ENCODE data around the gene DLG2.

DLG2 gene

DNA sequence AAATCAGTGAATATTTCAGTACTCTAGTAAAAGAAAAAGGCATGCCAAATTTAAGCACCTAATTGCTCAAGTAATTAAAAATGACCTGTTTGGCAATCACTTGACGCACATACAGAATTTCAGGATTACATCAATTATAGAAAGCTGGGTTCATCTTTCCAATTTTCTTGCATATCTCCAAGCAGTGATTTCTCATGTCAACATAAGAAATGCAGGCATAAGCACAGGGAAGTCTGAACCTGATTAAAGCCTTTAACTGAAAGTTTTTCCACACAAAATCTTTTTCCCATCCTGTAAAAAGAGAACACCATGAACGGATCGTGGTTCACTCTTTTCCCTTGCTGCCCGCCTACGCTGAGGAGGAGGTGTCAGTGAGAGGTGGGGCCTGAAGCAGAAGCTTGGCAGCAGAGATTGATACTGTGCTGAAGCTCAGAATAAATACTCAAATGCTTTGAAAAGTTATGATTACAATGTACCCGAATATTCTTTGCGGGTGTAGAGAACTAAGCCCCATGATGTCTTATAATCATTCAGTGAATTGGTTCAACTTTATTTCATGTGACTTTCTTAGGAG, 1636.9 kb downstream of the DLG2 start:
- Histone ChIP-seq H3K36me3 (ENCODE audit: control insufficient read depth, insufficient read depth, low read length) (no peaks in the 10 kb centered on the region), H3K4me1 (ENCODE audit: control insufficient read depth, insufficient read depth, low read length) (no peaks in the 10 kb centered on the region), H3K4me3 (ENCODE audit: low read length) (no peak overlapping the region), H3K9me3 (ENCODE audit: control insufficient read depth, insufficient read depth, low read length) (no peaks in the 10 kb centered on the region), H3K27ac (ENCODE audit: low read length) (no peak overlapping the region), H3K27me3 (ENCODE audit: control insufficient read depth, insufficient read depth, low read length) (no peaks in the 10 kb centered on the region)
- no peak for DNase-seq (ENCODE audit: low read depth, low spot score)
- no CpG with 5 or more reads among the region's 7 CpGs for WGBS (ENCODE audit: insufficient coverage, insufficient read length)

DNA sequence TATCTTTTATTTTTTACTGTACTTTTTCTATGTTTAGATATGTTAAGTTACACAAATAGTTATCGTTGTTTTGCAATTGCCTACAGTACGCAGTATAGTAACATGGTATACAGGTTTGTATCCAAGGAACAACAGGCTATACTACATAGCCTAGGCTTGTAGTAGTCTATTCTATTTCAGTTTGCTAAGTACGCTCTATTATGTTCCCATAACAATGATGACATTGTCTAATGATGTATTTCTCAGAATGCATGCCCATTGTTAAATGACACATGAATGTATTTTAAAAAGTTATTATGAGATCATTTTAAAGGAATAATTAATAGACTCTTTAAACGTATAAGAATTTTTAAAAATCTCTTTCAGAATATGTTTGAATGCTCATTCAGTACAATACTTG, 1644.3 kb downstream of the DLG2 start:
- no peak for DNase-seq (ENCODE audit: low read depth, low spot score)
- Histone ChIP-seq H3K27ac (ENCODE audit: low read length) (no peak overlapping the region), H3K27me3 (ENCODE audit: control insufficient read depth, insufficient read depth, low read length) (no peaks in the 10 kb centered on the region), H3K4me1 (ENCODE audit: control insufficient read depth, insufficient read depth, low read length) (no peaks in the 10 kb centered on the region), H3K36me3 (ENCODE audit: control insufficient read depth, insufficient read depth, low read length) (no peaks in the 10 kb centered on the region), H3K9me3 (ENCODE audit: control insufficient read depth, insufficient read depth, low read length) (no peaks in the 10 kb centered on the region), H3K4me3 (ENCODE audit: low read length) (no peak overlapping the region)
- WGBS (ENCODE audit: insufficient coverage, insufficient read length): no CpG with 5 or more reads among the region's 4 CpGs

- H3K9me3 ChIP-seq (ENCODE audit: control insufficient read depth, insufficient read depth, low read length): no peaks in the 10 kb centered on the region
- H3K36me3 ChIP-seq (ENCODE audit: control insufficient read depth, insufficient read depth, low read length): no peaks in the 10 kb centered on the region
- no peak overlapping the region for H3K27ac ChIP-seq (ENCODE audit: low read length)
- H3K4me1 ChIP-seq (ENCODE audit: control insufficient read depth, insufficient read depth, low read length): no peaks in the 10 kb centered on the region
- WGBS (ENCODE audit: insufficient coverage, insufficient read length): no CpG with 5 or more reads among the region's 1 CpG
- no peak overlapping the region for H3K4me3 ChIP-seq (ENCODE audit: low read length)
- DNase-seq (ENCODE audit: low read depth, low spot score): no peak
- no peaks in the 10 kb centered on the region for H3K27me3 ChIP-seq (ENCODE audit: control insufficient read depth, insufficient read depth, low read length)
These were observed 1647.6 kb downstream of the DLG2 start for GRCh38 chr11:83979593-83979992.

DNA sequence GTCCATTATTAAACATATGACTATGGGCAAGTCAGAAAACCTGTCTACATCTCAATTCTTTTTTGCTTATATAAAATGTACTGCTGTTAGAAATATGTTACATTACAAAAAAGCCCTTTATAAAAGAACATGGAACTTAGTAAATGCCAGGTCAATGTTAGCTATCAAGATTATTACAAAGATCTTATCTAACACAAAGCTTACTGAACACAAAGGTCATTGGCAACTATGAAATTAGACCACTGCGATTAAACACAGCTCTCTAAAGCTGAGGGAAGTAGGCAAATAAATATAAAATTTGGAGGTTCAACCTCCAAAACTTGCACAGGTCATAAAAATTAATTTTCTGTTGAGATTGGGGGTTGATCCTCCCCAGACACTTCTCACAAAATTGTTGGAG, 1648.2 kb downstream of the DLG2 start:
- Histone ChIP-seq H3K27ac (ENCODE audit: low read length) (no peak overlapping the region), H3K4me1 (ENCODE audit: control insufficient read depth, insufficient read depth, low read length) (no peaks in the 10 kb centered on the region), H3K27me3 (ENCODE audit: control insufficient read depth, insufficient read depth, low read length) (no peaks in the 10 kb centered on the region), H3K9me3 (ENCODE audit: control insufficient read depth, insufficient read depth, low read length) (no peaks in the 10 kb centered on the region), H3K4me3 (ENCODE audit: low read length) (no peak overlapping the region), H3K36me3 (ENCODE audit: control insufficient read depth, insufficient read depth, low read length) (no peaks in the 10 kb centered on the region)
- no CpG with 5 or more reads among the region's 1 CpG for WGBS (ENCODE audit: insufficient coverage, insufficient read length)
- no peak for DNase-seq (ENCODE audit: low read depth, low spot score)

- H3K4me3 ChIP-seq (ENCODE audit: low read length): no peak overlapping the region
- no peaks in the 10 kb centered on the region for H3K4me1 ChIP-seq (ENCODE audit: control insufficient read depth, insufficient read depth, low read length)
- no peaks in the 10 kb centered on the region for H3K36me3 ChIP-seq (ENCODE audit: control insufficient read depth, insufficient read depth, low read length)
- no peaks in the 10 kb centered on the region for H3K9me3 ChIP-seq (ENCODE audit: control insufficient read depth, insufficient read depth, low read length)
- DNase-seq (ENCODE audit: low read depth, low spot score): no peak
- no peaks in the 10 kb centered on the region for H3K27me3 ChIP-seq (ENCODE audit: control insufficient read depth, insufficient read depth, low read length)
- no peak overlapping the region for H3K27ac ChIP-seq (ENCODE audit: low read length)
These were observed 1651.1 kb downstream of the DLG2 start for GRCh38 chr11:83976086-83976485.

GRCh38 chr11:83972536-83972935, 1654.6 kb downstream of the DLG2 start:
- H3K4me1 ChIP-seq (ENCODE audit: control insufficient read depth, insufficient read depth, low read length): no peaks in the 10 kb centered on the region
- H3K36me3 ChIP-seq (ENCODE audit: control insufficient read depth, insufficient read depth, low read length): no peaks in the 10 kb centered on the region
- no peaks in the 10 kb centered on the region for H3K27me3 ChIP-seq (ENCODE audit: control insufficient read depth, insufficient read depth, low read length)
- H3K9me3 ChIP-seq (ENCODE audit: control insufficient read depth, insufficient read depth, low read length): no peaks in the 10 kb centered on the region
- no peak for DNase-seq (ENCODE audit: low read depth, low spot score)
- H3K4me3 ChIP-seq (ENCODE audit: low read length): no peak overlapping the region
- no CpG with 5 or more reads among the region's 1 CpG for WGBS (ENCODE audit: insufficient coverage, insufficient read length)
- H3K27ac ChIP-seq (ENCODE audit: low read length): no peak overlapping the region

DNA sequence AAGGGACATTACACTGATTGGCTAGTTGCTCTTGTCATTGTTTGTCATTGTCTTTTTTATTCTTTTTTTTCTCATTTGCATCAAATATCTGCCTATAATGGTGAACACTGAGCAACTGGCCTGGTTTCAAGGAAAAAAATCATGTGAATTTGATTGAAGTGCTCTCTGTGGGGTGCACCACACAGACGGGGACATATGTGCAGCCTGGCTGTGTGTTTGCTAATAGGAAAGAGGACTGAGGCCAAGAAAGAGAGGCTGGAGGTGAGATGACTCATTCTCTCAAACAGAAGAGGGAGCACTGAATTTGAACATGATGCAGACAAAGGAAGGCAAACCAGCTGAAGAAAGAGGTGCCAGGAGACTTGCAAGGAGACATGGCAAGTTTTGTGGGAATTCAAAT, 1656.1 kb downstream of the DLG2 start:
- H3K4me1 ChIP-seq (ENCODE audit: control insufficient read depth, insufficient read depth, low read length): no peaks in the 10 kb centered on the region
- no peak overlapping the region for H3K4me3 ChIP-seq (ENCODE audit: low read length)
- no peak for DNase-seq (ENCODE audit: low read depth, low spot score)
- no CpG with 5 or more reads among the region's 1 CpG for WGBS (ENCODE audit: insufficient coverage, insufficient read length)
- no peaks in the 10 kb centered on the region for H3K9me3 ChIP-seq (ENCODE audit: control insufficient read depth, insufficient read depth, low read length)
- H3K27ac ChIP-seq (ENCODE audit: low read length): no peak overlapping the region
- no peaks in the 10 kb centered on the region for H3K36me3 ChIP-seq (ENCODE audit: control insufficient read depth, insufficient read depth, low read length)
- no peaks in the 10 kb centered on the region for H3K27me3 ChIP-seq (ENCODE audit: control insufficient read depth, insufficient read depth, low read length)

DNA sequence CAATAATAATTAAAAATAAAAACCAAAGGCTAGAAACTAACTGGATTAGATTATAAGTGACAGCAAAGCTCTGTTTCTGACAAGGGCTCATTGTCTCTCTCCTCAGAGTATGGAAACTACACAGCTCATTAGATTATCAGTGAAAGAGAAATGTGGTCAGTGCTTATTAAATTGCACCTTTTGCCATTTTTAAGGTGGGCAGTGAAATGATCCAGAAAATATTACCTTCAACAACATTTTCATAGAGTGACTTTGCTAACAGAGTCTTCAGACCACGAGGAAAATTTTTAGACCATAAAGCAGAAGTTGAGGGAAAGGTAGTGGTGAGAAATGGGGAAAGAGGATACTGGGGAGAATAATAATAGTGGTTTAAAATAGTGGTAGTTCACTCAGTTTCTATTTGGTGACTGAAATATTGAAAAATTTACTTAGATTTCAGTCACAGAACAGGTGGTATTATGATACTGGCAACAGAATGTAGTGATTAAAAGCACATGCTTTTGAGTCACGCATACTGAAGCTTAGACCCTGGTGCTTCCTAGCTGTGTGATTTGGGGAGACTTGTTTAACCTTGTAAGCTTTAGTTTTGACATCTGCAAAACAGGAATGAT, 1657.0 kb downstream of the DLG2 start:
- no CpG with 5 or more reads among the region's 2 CpGs for WGBS (ENCODE audit: insufficient coverage, insufficient read length)
- no peaks in the 10 kb centered on the region for H3K4me1 ChIP-seq (ENCODE audit: control insufficient read depth, insufficient read depth, low read length)

GRCh38 chr11:83957038-83957900, 1669.9 kb downstream of the DLG2 start:
- no peak overlapping the region for H3K27ac ChIP-seq (ENCODE audit: low read length)
- no peaks in the 10 kb centered on the region for H3K27me3 ChIP-seq (ENCODE audit: control insufficient read depth, insufficient read depth, low read length)
- DNase-seq (ENCODE audit: low read depth, low spot score): no peak

More for the DNA sequence above, 1657.0 kb downstream of the DLG2 start:
- DNase-seq (ENCODE audit: low read depth, low spot score): no peak
- Histone ChIP-seq H3K9me3 (ENCODE audit: control insufficient read depth, insufficient read depth, low read length) (no peaks in the 10 kb centered on the region), H3K27me3 (ENCODE audit: control insufficient read depth, insufficient read depth, low read length) (no peaks in the 10 kb centered on the region), H3K36me3 (ENCODE audit: control insufficient read depth, insufficient read depth, low read length) (no peaks in the 10 kb centered on the region), H3K4me3 (ENCODE audit: low read length) (no peak overlapping the region), H3K27ac (ENCODE audit: low read length) (no peak overlapping the region)

GRCh38 chr11:83956119-83956697, 1670.9 kb downstream of the DLG2 start:
- H3K27ac ChIP-seq (ENCODE audit: low read length): no peak overlapping the region
- WGBS (ENCODE audit: insufficient coverage, insufficient read length): no CpG with 5 or more reads among the region's 10 CpGs
- H3K4me3 ChIP-seq (ENCODE audit: low read length): no peak overlapping the region
- no peaks in the 10 kb centered on the region for H3K36me3 ChIP-seq (ENCODE audit: control insufficient read depth, insufficient read depth, low read length)
- H3K9me3 ChIP-seq (ENCODE audit: control insufficient read depth, insufficient read depth, low read length): no peaks in the 10 kb centered on the region
- 0 out of 2 replicates have a peak, but pooled peaks cover 2% of the 10 kb centered on the region for H3K4me1 ChIP-seq (ENCODE audit: control insufficient read depth, insufficient read depth, low read length)
- H3K27me3 ChIP-seq (ENCODE audit: control insufficient read depth, insufficient read depth, low read length): no peaks in the 10 kb centered on the region
- no peak for DNase-seq (ENCODE audit: low read depth, low spot score)

More at GRCh38 chr11:83957038-83957900, 1669.9 kb downstream of the DLG2 start:
- Histone ChIP-seq H3K4me3 (ENCODE audit: low read length) (no peak overlapping the region), H3K4me1 (ENCODE audit: control insufficient read depth, insufficient read depth, low read length) (0 out of 2 replicates have a peak, but pooled peaks cover 2% of the 10 kb centered on the region), H3K9me3 (ENCODE audit: control insufficient read depth, insufficient read depth, low read length) (no peaks in the 10 kb centered on the region), H3K36me3 (ENCODE audit: control insufficient read depth, insufficient read depth, low read length) (no peaks in the 10 kb centered on the region)
- no CpG with 5 or more reads among the region's 2 CpGs for WGBS (ENCODE audit: insufficient coverage, insufficient read length)

Measured in iPS DF 6.9 (cell line).